MM.1S (cell line): Measurements from ENCODE around the gene RNF125.
A peak's percentile ranks its signal among the peaks of the same experiment; 100 is the strongest.

ENCODE experiments used
- DNase-seq: peaks from one replicate; pipeline ENCODE4 v3.0.0-alpha.2; 2015
- H2AFZ ChIP-seq: fragments of 300-600 bp; sonication (generic); 2 replicates; pipeline ENCODE4 v1.6.0; 2016; ENCODE audit warnings: antibody characterized with exemption, low read length
- H3F3A ChIP-seq: fragments of 300-600 bp; sonication (generic); 2 replicates; pipeline ENCODE4 v1.6.1; 2016; ENCODE audit warnings: mild to moderate bottlenecking, antibody characterized with exemption, low read length, moderate library complexity, mixed read lengths; ENCODE audit not compliant: insufficient read depth
- H3K27ac ChIP-seq: fragments of 300-600 bp; sonication (generic); 2 replicates; pipeline ENCODE4 v1.5.1; 2016; ENCODE audit warnings: mild to moderate bottlenecking, low read length
- H3K27me3 ChIP-seq: fragments of 300-600 bp; sonication (generic); replicated peaks from 2 replicates; pipeline ENCODE4 v1.6.0; 2016; ENCODE audit warnings: low read length; ENCODE audit not compliant: insufficient read depth
- H3K36me3 ChIP-seq: fragments of 300-600 bp; sonication (generic); replicated peaks from 2 replicates; pipeline ENCODE4 v1.6.1; 2016; ENCODE audit warnings: mild to moderate bottlenecking, low read length, mixed read lengths; ENCODE audit not compliant: insufficient read depth
- H3K4me1 ChIP-seq: fragments of 300-600 bp; sonication (generic); 2 replicates; pipeline ENCODE4 v1.6.1; 2016; ENCODE audit warnings: low read length, mixed read lengths
- H3K4me2 ChIP-seq: fragments of 300-600 bp; sonication (generic); 2 replicates; pipeline ENCODE4 v1.6.0; 2016; ENCODE audit warnings: low read depth, low read length
- H3K4me3 ChIP-seq: fragments of 300-600 bp; sonication (generic); 2 replicates; pipeline ENCODE4 v1.5.1; 2016; ENCODE audit warnings: low read length, mixed read lengths
- H3K79me2 ChIP-seq: fragments of 300-600 bp; sonication (generic); 2 replicates; pipeline ENCODE4 v1.6.1; 2016; ENCODE audit warnings: mixed run types, low read length, mixed read lengths
- H3K9ac ChIP-seq: fragments of 300-600 bp; sonication (generic); 2 replicates; pipeline ENCODE4 v1.6.1; 2016; ENCODE audit warnings: low read length, mixed read lengths
- H3K9me2 ChIP-seq: fragments of 300-600 bp; sonication (generic); replicated peaks from 2 replicates; pipeline ENCODE4 v1.6.1; 2016; ENCODE audit warnings: mild to moderate bottlenecking, low read length, mixed read lengths; ENCODE audit not compliant: insufficient read depth
- H3K9me3 ChIP-seq: fragments of 300-600 bp; sonication (generic); replicated peaks from 2 replicates; pipeline ENCODE4 v1.6.1; 2016; ENCODE audit warnings: mild to moderate bottlenecking, low read length, mixed read lengths; ENCODE audit not compliant: insufficient read depth
- H4K20me1 ChIP-seq: fragments of 300-600 bp; sonication (generic); 2 replicates; pipeline ENCODE4 v1.6.1; 2016; ENCODE audit warnings: mild to moderate bottlenecking, low read length, moderate library complexity, mixed read lengths; ENCODE audit not compliant: insufficient read depth
- EZH2 ChIP-seq: fragments of 300-600 bp; sonication (generic); optimal IDR thresholded peaks from 2 replicates; pipeline ENCODE3; 2017; ENCODE audit warnings: low read depth, mild to moderate bottlenecking, antibody characterized with exemption, low read length, mixed read lengths
- EZH2phosphoT487 ChIP-seq: fragments of 300-600 bp; sonication (generic); IDR thresholded peaks from 2 replicates; pipeline ENCODE4 v1.6.1; 2018; ENCODE audit warnings: antibody characterized with exemption, low read length
- TF ChIP-seq, protein P1 (sequence below): fragments of 300-600 bp; sonication (generic); IDR thresholded peaks from 2 replicates; pipeline ENCODE4 v1.5.1; 2016; ENCODE audit warnings: antibody characterized with exemption, low read length, mixed read lengths

RNF125 gene

DNA sequence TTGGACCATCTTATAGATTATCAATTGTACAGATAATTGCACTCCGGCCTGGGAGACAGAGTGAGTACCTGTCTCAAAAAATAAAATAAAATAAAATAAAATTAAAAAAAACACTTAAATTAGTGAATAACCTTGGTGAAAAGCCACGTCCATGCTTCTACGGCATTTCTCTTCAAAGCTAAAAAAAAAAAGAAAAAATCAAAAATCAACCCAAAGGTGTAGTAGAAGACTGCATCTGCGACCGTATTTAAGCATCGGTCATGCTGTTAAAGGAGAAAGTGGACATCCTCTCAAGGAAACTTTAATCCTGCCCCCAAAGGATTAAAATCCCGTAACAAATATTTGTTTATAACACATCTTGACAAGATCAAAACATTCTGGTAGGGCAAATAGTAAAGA is 72.7 kb downstream of the RNF125 start:
- peak; percentile 14 for DNase-seq
- peak overlapping the region; percentile 93 for H3K4me2 ChIP-seq
- H3K27ac ChIP-seq: peak overlapping the region; percentile 99
- no peaks in the 10 kb centered on the region for H3K9me3 ChIP-seq
- 0 out of 2 replicates have a peak, but pooled peaks cover 5% of the 10 kb centered on the region for H3K4me1 ChIP-seq
- H3K9me2 ChIP-seq: no peaks in the 10 kb centered on the region
- H4K20me1 ChIP-seq: peaks cover 18% of the 10 kb centered on the region
- H2AFZ ChIP-seq: peak overlapping the region; percentile 51
- peak overlapping the region; percentile 97 for H3K9ac ChIP-seq
- TF ChIP-seq EZH2phosphoT487: no peak
- TF ChIP-seq, protein P1, sequence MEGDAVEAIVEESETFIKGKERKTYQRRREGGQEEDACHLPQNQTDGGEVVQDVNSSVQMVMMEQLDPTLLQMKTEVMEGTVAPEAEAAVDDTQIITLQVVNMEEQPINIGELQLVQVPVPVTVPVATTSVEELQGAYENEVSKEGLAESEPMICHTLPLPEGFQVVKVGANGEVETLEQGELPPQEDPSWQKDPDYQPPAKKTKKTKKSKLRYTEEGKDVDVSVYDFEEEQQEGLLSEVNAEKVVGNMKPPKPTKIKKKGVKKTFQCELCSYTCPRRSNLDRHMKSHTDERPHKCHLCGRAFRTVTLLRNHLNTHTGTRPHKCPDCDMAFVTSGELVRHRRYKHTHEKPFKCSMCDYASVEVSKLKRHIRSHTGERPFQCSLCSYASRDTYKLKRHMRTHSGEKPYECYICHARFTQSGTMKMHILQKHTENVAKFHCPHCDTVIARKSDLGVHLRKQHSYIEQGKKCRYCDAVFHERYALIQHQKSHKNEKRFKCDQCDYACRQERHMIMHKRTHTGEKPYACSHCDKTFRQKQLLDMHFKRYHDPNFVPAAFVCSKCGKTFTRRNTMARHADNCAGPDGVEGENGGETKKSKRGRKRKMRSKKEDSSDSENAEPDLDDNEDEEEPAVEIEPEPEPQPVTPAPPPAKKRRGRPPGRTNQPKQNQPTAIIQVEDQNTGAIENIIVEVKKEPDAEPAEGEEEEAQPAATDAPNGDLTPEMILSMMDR: no peak
- no peak for TF ChIP-seq EZH2
- H3K27me3 ChIP-seq: no peaks in the 10 kb centered on the region
- peak overlapping the region; percentile 72 for H3K4me3 ChIP-seq
- H3K79me2 ChIP-seq: peaks cover 39% of the 10 kb centered on the region
- H3F3A ChIP-seq: peaks cover 19% of the 10 kb centered on the region
- peaks cover 9% of the 10 kb centered on the region for H3K36me3 ChIP-seq

GRCh38 chr18:32091724-32092421 is 73.2 kb downstream of the RNF125 start, which contains the start of gene RNF138:
RNF138 (plus strand) TSS chr18:32091874; CDS start chr18:32092777, 903 bp downstream.
- Histone ChIP-seq H3K4me1 (0 out of 2 replicates have a peak, but pooled peaks cover 5% of the 10 kb centered on the region), H3K9me2 (no peaks in the 10 kb centered on the region), H3K79me2 (peaks cover 44% of the 10 kb centered on the region), H3K36me3 (peaks cover 9% of the 10 kb centered on the region), H3K4me2 (peak within 1 kb of the TSS; percentile 95), H3K27ac (peak within 1 kb of the TSS; percentile 99), H3K9ac (peak within 1 kb of the TSS; percentile 97), H4K20me1 (peaks cover 23% of the 10 kb centered on the region), H3K9me3 (no peaks in the 10 kb centered on the region), H3K4me3 (peak within 1 kb of the TSS; percentile 76), H2AFZ (peak within 1 kb of the TSS; percentile 52), H3K27me3 (no peaks in the 10 kb centered on the region), H3F3A (peaks cover 19% of the 10 kb centered on the region)
- TF ChIP-seq EZH2phosphoT487: no peak
- TF ChIP-seq, protein P1: no peak
- TF ChIP-seq EZH2: no peak
- DNase-seq: peak; percentile 89

- TF ChIP-seq, protein P1: no peak
- TF ChIP-seq EZH2: no peak
- no peak for TF ChIP-seq EZH2phosphoT487
- H2AFZ ChIP-seq: peak overlapping the region; percentile 52; the same call in 1 of the 2 replicates
- no peaks in the 10 kb centered on the region for H3K27me3 ChIP-seq
- peaks cover 9% of the 10 kb centered on the region for H3K36me3 ChIP-seq
- H3K9me2 ChIP-seq: no peaks in the 10 kb centered on the region
- peak; percentile 95 for DNase-seq
- H3K9me3 ChIP-seq: no peaks in the 10 kb centered on the region
- peaks cover 51% of the 10 kb centered on the region for H3K79me2 ChIP-seq
- H3K4me3 ChIP-seq: peak overlapping the region; percentile 76
- H3K4me2 ChIP-seq: peak overlapping the region; percentile 95; the same call in 1 of the 2 replicates
- H4K20me1 ChIP-seq: peaks cover 24% of the 10 kb centered on the region
- H3K4me1 ChIP-seq: 0 out of 2 replicates have a peak, but pooled peaks cover 5% of the 10 kb centered on the region
- H3K27ac ChIP-seq: peak overlapping the region; percentile 99
- H3K9ac ChIP-seq: peak overlapping the region; percentile 97
- peaks cover 19% of the 10 kb centered on the region for H3F3A ChIP-seq
Observed at GRCh38 chr18:32092422-32093101, 73.9 kb downstream of the RNF125 start.
